Activated B cell treated with CpG ODN at 0.5 μM for 24 hours (primary cell): Measurements from ENCODE around the gene PALM3. TPM values are rescaled to one million over a fixed set of nuclear protein-coding genes. Genes with fewer than 3 reads are reported as not detected.

ENCODE experiments used
- ATAC-seq: fragments of 200-7000 bp; cut with Tn5 transposase; one replicate; pipeline ENCODE4 v1.10.0; 2021; ENCODE audit warnings: low read depth, mild to moderate bottlenecking, moderate library complexity
- CTCF ChIA-PET: fragments of 350-600 bp; sonication (Branson Sonifier 250); formaldehyde crosslinking; loops from one replicate; lab custom pipeline; 2021; ENCODE audit warnings: antibody characterized with exemption; lab: Charles Lee
- POLR2A ChIA-PET: fragments of 350-600 bp; sonication (Branson Sonifier 250); formaldehyde crosslinking; loops from one replicate; lab custom pipeline; 2021; ENCODE audit warnings: antibody characterized with exemption; lab: Charles Lee
- DNase-seq: peaks from one replicate; pipeline ENCODE4 v3.0.0; 2022
- H3K27ac Mint-ChIP-seq: one replicate; pipeline ENCODE4 v1.8.0; 2020; ENCODE audit warnings: mixed read lengths
- H3K27me3 Mint-ChIP-seq: one replicate; pipeline ENCODE4 v1.8.0; 2021; ENCODE audit warnings: mixed read lengths
- H3K36me3 Mint-ChIP-seq: one replicate; pipeline ENCODE4 v1.8.0; 2021; ENCODE audit warnings: low read depth, mixed read lengths
- H3K4me1 Mint-ChIP-seq: one replicate; pipeline ENCODE4 v1.8.0; 2021; ENCODE audit warnings: mixed read lengths
- H3K4me3 Mint-ChIP-seq: one replicate; pipeline ENCODE4 v1.8.0; 2020; ENCODE audit warnings: mild to moderate bottlenecking, mixed read lengths
- H3K9me3 Mint-ChIP-seq: one replicate; pipeline ENCODE4 v1.8.0; 2020; ENCODE audit warnings: mixed read lengths
- intact Hi-C: fragments of 100-400 bp; cut with micrococcal nuclease; formaldehyde crosslinking; loops from one replicate; pipeline ENCODE4 v1.15.1; 2024
- total RNA-seq: library from RNA; stranded (reverse); gene quantifications from 2 replicates; pipeline ENCODE4 v1.2.3, GENCODE V29; 2022
- TF ChIP-seq, protein P1 (sequence below): fragments of 200-600 bp; IDR thresholded peaks from one replicate; pipeline ENCODE4 v1.8.0; 2022; ENCODE audit warnings: antibody characterized with exemption, mild to moderate bottlenecking

PALM3 gene
- total RNA-seq, 1 donor from 2014 or later, result not detected

DNA sequence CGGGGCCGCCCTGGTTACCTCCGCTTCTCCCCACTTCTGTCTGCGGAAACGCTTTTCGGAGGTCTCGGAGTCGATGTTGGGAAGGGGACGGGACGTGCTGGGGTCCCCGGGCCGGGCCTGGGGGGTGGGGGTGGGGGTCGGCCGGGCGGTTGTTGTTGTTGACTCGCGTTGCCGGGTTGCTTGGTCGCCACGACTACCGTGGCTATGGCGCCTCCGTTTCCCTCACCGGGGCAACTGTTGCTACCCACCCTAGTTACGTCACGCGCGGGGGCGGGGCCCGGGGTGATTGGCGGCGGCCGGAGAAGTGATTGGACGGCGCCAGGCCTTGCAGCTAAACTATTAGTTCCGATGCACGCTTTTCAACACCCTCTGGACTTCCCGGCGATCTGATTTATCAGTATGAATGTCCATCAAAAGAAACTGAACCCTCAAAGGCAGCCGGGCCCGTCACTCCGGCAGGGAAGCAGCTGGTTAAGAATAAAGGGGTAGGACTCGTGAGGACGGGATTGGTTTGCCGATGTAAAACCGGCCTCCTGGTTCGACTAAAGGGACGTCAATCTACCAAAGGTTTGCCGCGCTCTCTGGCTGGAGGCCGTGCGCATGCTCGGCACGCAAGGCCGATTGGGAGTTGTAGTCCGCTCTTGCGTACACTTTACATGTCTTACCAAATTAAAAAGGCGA is 55.7 kb downstream of the PALM3 start, which contains the start of gene RFX1:
TSS of gene RFX1 (minus strand) at position 236 of the 681 bp plus-strand sequence. CDS start 12,477 bp downstream, outside the sequence.
- no peaks in the 10 kb centered on the region for H3K9me3 Mint-ChIP-seq
- H3K27ac Mint-ChIP-seq, result peak within 1 kb of the TSS; percentile 98
- intact Hi-C loops, result loop anchor here (1.0 to 10.0 kb wide), 11 partner anchors 9 to 889 kb away; partner anchors contain the start of genes BRME1, CC2D1A, DCAF15 and DDX39A
- peaks cover 6% of the 10 kb centered on the region for H3K36me3 Mint-ChIP-seq
- ATAC-seq, result peak; percentile 74
- ChIA-PET CTCF (no interaction called here), POLR2A (interaction anchor here (0.5 to 5.4 kb wide), 26 partner anchors 9 to 888 kb away, joined by 3 to 42 read pairs (median 4); partner anchors contain the start of genes C19orf53, DCAF15, IL27RA and NACC1)
- peaks cover 49% of the 10 kb centered on the region for H3K4me1 Mint-ChIP-seq
- TF ChIP-seq, protein P1, sequence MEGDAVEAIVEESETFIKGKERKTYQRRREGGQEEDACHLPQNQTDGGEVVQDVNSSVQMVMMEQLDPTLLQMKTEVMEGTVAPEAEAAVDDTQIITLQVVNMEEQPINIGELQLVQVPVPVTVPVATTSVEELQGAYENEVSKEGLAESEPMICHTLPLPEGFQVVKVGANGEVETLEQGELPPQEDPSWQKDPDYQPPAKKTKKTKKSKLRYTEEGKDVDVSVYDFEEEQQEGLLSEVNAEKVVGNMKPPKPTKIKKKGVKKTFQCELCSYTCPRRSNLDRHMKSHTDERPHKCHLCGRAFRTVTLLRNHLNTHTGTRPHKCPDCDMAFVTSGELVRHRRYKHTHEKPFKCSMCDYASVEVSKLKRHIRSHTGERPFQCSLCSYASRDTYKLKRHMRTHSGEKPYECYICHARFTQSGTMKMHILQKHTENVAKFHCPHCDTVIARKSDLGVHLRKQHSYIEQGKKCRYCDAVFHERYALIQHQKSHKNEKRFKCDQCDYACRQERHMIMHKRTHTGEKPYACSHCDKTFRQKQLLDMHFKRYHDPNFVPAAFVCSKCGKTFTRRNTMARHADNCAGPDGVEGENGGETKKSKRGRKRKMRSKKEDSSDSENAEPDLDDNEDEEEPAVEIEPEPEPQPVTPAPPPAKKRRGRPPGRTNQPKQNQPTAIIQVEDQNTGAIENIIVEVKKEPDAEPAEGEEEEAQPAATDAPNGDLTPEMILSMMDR, result no peak
- H3K27me3 Mint-ChIP-seq, result no peaks in the 10 kb centered on the region
- DNase-seq, result peak; percentile 100
- H3K4me3 Mint-ChIP-seq, result peak within 1 kb of the TSS; percentile 94

DNA sequence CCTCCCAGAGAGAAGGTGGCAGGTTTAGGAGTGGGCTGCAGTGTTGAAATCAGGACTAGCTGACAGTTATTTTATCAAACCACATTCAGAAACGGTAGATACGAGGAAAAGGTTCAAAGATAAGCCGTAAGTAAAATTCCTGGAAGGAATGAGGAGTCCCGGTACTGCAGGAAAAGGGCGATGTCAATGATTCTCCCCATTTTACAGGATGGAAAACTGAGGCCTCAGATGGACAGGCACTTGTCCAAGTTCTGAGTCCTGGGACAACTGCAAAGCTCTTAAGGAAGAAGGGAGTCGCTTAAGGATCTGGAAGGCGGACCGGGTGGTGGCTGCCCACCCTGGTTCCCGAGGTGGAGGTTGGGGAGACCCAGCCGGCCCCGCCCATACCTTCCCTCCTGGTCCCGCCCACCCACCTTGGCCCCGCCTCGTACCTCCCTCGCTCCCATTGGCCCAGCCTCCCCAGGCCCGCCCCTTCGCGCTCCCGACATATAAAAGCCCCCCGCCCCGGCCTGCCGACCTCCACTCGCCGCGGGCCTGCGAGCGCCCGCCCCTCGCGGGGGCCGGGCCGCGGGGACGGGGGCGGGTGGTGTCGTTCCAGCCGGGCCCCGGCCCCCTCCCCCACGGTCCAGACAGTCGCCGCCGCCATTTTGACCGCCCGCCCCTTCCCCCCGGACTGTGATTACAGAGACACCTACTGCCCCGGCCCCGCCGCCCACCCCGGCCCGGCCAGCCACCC is 56.4 kb downstream of the PALM3 start:
- Mint-ChIP-seq H3K27me3 (no peaks in the 10 kb centered on the region), H3K4me1 (peaks cover 56% of the 10 kb centered on the region), H3K36me3 (peaks cover 8% of the 10 kb centered on the region), H3K27ac (peak overlapping the region; percentile 98), H3K4me3 (peak overlapping the region; percentile 94), H3K9me3 (no peaks in the 10 kb centered on the region)
- CTCF ChIA-PET, result interaction anchor here (1.1 kb wide), 1 partner anchor 24 kb away, joined by 4 read pairs; no protein-coding TSS in a partner anchor
- TF ChIP-seq, protein P1, result no peak
- ATAC-seq (peak; percentile 55), DNase-seq (peak; percentile 87)
- POLR2A ChIA-PET, result interaction anchor here (0.5 to 9.5 kb wide), 27 partner anchors 10 to 853 kb away, joined by 3 to 107 read pairs (median 5); partner anchors contain the start of genes DCAF15, IL27RA and RLN3
- intact Hi-C loops, result loop anchor here (1.0 to 10.0 kb wide), 12 partner anchors 10 to 888 kb away; partner anchors contain the start of genes ASF1B, BRME1, CC2D1A and DCAF15

DNA sequence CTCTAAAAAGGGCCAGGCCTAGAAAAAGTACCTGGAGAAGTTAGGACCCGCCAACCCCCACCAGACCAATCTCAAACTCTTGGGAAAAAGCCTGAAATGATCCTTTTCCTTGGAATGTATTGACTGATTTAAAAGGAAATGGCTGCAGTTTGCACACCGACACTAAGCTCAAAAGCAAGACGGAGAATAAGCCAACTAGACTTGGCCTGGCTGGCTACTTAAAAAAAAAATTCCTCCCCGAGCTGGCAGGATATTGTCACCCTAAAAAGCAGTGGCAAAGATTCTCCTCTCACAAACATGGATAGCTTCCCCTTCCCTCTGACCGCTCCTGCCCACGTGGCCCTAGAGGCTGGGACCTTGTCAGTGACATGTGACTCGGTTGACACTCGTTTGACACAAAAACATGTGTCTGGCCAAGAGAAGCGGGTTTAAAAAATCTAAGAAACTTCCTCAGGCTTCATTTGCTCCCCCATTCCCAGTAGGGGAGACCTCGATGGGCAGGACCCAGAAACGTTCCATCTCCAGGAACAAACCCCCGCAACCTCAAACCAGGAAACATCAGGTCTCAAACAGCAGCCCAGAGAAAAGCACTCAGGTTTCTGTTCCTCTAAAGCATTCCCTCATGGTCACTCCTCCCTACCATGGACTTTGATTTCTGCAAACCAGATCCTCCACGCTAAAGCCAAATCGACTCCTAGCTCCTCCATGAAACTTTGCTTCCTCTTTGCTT is 57.1 kb downstream of the PALM3 start:
- peak overlapping the region; percentile 92 for H3K27ac Mint-ChIP-seq
- ChIA-PET POLR2A (interaction anchor here (0.5 to 9.5 kb wide), 11 partner anchors 12 to 283 kb away, joined by 4 to 107 read pairs (median 10); partner anchors contain the start of genes DCAF15, IL27RA and RLN3), CTCF (interaction anchor here (1.1 kb wide), 1 partner anchor 23 kb away, joined by 4 read pairs; no protein-coding TSS in a partner anchor)
- ATAC-seq (no peak), DNase-seq (peak; percentile 22)
- H3K36me3 Mint-ChIP-seq, result peaks cover 10% of the 10 kb centered on the region
- peaks cover 63% of the 10 kb centered on the region for H3K4me1 Mint-ChIP-seq
- H3K27me3 Mint-ChIP-seq, result no peaks in the 10 kb centered on the region
- intact Hi-C loops, result loop anchor here (2.0 to 10.0 kb wide), 5 partner anchors 132 to 887 kb away; partner anchors contain the start of genes ASF1B, DDX39A, IER2 and NACC1
- peak overlapping the region; percentile 83 for H3K4me3 Mint-ChIP-seq
- H3K9me3 Mint-ChIP-seq, result no peaks in the 10 kb centered on the region
- TF ChIP-seq, protein P1, result no peak

Other genes with a start within 250 kb of the PALM3 start
- gene NANOS3, start 184.9 kb downstream of the PALM3 start, total RNA-seq, result not detected in 2 replicates
- gene BRME1, start 156.0 kb downstream of the PALM3 start, total RNA-seq, result 1.2 and 2.0 TPM in 2 replicates
- 32.4 and 35.6 TPM in 2 replicates for gene CC2D1A, start 155.9 kb downstream of the PALM3 start, total RNA-seq
- gene PODNL1, start 123.7 kb downstream of the PALM3 start, total RNA-seq, result 0.44 TPM in 1 of 2 replicates, not detected in the other
- 71.4 and 83.4 TPM in 2 replicates for gene DCAF15, start 109.6 kb downstream of the PALM3 start, total RNA-seq
- gene RFX1, start 55.8 kb downstream of the PALM3 start, total RNA-seq, result 19.0 and 19.9 TPM in 2 replicates
- not detected in 2 replicates for gene RLN3, start 33.9 kb downstream of the PALM3 start, total RNA-seq
- gene IL27RA, start 30.3 kb downstream of the PALM3 start, total RNA-seq, result 34.5 and 34.6 TPM in 2 replicates
- 0.15 and 0.18 TPM in 2 replicates for gene MISP3, start 10.7 kb upstream of the PALM3 start, total RNA-seq
- gene C19orf67, start 23.7 kb upstream of the PALM3 start, total RNA-seq, result not detected in 2 replicates
- gene SAMD1, start 28.7 kb upstream of the PALM3 start, total RNA-seq, result 32.7 and 36.0 TPM in 2 replicates
- 41.6 and 43.7 TPM in 2 replicates for gene PRKACA, start 55.7 kb upstream of the PALM3 start, total RNA-seq
- 3.4 and 3.7 TPM in 2 replicates for gene ASF1B, start 74.5 kb upstream of the PALM3 start, total RNA-seq
- gene ADGRL1, start 144.1 kb upstream of the PALM3 start, total RNA-seq, result 1.4 and 2.7 TPM in 2 replicates